HG03108 (cell line): ENCODE data around the gene MZT2A.
A peak's percentile ranks its signal among the peaks of the same experiment; 100 is the strongest.
"Not testable (repeated sequence)": the region's sequence is repeated elsewhere in the genome, so short reads cannot be mapped to it uniquely, and the experiment has no call there.

Experiments
- ATAC-seq: cut with Tn5 transposase; IDR thresholded peaks from one replicate; pipeline ENCODE4 v1.9.1; 2021; ENCODE audit warnings: moderate library complexity; ENCODE audit not compliant: unreplicated experiment

MZT2A gene, protein sequence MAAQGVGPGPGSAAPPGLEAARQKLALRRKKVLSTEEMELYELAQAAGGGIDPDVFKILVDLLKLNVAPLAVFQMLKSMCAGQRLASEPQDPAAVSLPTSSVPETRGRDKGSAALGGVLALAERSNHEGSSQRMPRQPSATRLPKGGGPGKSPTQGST

DNA sequence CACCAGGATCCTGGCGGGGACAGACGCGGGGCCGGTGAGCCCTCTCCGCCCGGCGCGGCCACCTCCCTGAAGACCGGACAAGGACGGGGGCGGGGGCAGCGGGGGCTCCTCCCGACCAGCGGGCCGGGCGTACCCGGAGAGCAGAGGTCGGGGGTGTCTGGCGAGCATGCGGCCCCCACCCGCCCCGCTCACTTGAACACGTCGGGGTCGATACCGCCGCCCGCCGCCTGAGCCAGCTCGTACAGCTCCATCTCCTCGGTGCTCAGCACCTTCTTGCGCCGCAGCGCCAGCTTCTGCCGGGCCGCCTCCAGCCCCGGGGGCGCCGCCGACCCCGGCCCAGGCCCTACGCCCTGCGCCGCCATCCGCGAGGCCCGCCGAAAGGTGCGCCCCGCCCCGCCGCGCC, at the start of gene MZT2A:
MZT2A (minus strand) TSS at position 383 of the 403 bp plus-strand sequence; CDS start at position 362, 21 bp downstream.
- peak; percentile 2 for ATAC-seq

GRCh38 chr2:131538856-131539255, 46.7 kb upstream of the MZT2A start:
- ATAC-seq = not testable (repeated sequence)

DNA sequence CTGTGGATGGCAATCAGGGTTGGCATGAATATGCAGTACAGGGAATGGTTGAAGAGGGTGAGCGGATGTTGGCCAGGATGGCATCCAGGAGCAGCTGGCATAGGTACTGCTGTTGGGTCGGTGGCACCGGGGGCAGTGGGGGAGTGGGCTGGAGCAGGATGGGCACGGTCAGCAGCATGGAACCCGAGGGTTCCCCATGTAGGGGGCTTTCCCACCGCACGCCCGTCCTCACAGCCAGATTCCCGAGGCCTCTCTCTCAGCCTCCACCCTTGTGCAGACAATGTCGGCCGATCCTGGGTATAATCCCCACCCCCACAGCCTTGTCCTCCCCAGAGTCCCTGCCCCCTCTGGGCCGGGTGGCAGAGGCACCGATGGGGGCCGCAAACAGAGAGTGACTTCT, 44.6 kb upstream of the MZT2A start:
- ATAC-seq = not testable (repeated sequence)

- ATAC-seq = not testable (repeated sequence)
Measured at GRCh38 chr2:131535951-131536826, 44.0 kb upstream of the MZT2A start.

DNA sequence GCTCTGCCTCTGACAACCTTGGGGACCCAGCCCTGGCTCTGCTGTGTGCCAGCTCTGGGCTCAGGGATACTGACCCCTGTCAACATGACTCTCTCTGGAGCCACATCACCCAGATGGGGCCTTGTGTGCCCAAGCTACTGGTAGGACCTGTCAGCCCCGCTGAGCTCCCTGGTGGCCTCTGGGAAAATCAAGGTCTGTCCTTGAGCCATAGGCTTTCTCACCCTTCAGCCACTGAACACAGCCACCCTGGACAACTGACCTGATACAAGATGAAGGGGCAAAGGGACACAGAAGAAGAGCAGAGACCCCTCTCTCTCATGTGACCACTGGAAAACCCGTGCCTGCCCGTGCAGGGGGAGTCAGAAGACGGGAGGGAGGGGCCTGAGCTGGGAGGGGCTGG, 43.3 kb upstream of the MZT2A start:
- ATAC-seq = no peak

DNA sequence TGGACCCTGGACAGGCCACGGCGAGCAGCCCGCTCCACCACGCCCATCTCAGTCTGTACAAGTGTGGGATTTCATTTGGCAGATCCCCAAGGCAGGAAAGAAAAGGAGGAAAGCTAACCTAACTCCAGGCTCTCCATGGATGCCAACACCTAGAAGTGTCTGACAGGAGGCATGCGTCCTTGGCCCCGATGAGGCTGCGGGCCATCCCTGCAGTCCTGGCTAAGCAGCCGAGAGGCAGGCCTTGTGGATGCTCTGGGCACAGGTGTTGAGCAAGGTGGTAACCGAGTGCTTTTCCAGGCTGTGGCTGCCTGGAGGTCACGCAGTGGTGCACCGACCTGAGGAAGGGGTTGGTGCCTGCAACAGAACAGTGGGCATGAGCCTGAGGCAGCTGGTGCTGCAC, 42.8 kb upstream of the MZT2A start:
- not testable (repeated sequence) for ATAC-seq

DNA sequence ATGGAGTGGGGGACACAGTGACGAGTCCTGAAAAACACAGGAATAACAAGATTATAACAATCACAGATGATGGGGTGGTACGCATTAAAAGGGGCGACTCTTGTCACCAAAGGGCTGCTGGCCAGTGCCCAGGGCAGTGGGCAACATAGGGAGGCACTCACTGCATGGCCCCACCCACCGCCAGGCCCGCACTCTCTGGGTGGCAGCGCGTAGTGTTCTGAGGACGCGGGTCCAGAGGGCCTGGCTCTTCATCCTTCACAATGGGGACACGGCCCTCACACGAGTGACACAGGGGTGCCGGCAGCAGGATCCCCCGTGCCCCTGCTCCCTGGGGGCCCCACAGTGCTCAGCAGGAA, 42.1 kb upstream of the MZT2A start:
- ATAC-seq = not testable (repeated sequence)

DNA sequence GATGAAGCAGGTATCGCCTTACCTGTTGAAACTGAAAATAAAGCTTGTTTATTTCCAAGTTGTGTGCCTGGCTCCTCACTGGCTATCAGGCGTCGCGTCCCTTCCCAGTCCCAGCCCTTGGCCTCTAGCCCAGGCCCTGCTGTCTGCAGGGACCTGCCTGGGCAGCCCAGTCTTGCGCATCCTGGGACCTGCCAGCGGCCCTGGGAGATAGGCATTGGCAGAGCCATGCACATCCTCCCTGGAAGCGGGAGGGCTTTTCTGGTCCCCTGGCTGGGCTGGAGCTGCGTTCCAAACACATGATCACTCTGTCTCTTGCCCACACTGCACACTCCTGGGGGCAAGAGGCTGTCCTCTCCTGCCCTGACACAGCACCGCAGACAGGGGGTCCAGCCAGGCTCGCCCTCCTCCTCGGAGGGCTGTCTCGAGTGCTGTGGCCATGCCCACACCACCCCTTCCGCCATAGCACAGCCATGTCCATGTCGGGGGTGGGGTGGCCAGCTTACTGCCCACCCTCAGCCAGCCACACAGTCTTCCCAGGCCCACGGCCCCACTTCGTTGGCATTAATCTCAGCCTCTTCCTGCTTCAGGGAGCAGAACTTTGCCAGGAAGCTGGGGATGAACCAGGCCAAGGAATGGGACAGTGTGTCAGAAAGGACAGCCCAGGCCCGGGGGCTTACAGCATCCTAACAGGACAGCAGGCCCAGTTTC, 41.6 kb upstream of the MZT2A start:
- not testable (repeated sequence) for ATAC-seq

DNA sequence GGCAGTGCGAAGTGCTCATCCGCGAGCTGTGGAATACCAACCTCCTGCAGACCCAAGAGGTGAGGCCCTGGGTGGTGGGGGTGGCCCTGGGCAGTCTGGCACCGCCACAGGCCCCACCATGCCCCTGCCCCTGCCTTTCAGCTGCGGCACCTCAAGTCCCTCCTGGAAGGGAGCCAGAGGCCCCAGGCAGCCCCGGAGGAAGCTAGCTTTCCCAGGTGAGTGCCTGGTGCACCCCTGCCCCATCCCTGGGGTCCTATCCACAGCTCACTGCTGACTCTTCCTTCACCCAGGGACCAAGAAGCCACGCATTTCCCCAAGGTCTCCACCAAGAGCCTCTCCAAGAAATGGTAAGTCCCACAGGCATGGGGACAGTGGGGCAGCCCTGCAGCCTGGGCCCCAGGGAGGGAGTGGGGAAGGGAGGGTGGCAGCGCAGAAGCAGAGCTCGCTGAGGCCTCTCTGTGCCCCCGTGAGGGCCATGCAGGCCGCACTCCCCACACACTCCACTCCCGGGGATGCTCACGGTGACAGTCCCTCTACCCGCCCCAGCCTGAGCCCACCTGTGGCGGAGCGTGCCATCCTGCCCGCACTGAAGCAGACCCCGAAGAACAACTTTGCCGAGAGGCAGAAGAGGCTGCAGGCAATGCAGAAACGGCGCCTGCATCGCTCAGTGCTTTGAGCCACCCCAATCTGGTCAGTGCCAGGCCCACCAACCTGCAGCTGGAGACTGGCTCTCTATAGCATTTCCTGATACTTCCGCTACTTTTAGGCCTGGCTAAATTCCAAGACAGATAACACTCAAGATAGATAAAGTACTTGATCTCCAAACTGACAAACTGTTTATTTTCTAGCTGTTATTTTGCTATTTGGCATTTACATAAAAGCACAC, 40.8 kb upstream of the MZT2A start:
- ATAC-seq = not testable (repeated sequence)

DNA sequence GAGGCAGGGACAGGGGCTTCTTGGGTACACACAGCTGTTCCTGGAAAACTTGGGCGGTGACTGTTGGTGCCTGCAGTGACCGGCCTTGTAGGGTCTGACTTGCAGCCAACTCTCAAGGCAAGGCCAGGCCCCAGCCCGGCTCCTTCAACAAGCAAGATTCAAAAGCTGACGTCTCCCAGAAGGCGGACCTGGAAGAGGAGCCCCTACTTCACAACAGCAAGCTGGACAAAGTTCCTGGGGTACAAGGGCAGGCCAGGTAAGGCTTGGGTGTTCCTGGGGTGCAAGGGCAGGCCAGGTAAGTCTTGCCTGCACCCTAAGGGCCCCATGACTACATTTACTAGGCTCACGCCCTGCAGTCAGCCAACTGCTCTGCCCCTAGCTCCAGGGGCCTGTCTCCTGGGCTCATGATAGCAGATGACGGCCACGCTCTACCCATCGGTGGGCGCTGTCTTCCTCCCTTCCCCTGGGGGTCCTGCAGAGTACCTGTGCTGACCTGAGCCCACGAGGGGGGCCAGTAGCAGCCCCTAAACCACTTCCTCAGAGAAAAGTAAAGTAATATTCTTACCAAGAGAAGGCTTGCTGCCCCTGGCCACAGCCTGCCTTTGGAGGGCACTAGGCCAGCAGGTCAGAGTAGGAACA, 39.5 kb upstream of the MZT2A start:
- ATAC-seq = not testable (repeated sequence)

- not testable (repeated sequence) for ATAC-seq
Measured at GRCh38 chr2:131530626-131531344, 38.6 kb upstream of the MZT2A start.

DNA sequence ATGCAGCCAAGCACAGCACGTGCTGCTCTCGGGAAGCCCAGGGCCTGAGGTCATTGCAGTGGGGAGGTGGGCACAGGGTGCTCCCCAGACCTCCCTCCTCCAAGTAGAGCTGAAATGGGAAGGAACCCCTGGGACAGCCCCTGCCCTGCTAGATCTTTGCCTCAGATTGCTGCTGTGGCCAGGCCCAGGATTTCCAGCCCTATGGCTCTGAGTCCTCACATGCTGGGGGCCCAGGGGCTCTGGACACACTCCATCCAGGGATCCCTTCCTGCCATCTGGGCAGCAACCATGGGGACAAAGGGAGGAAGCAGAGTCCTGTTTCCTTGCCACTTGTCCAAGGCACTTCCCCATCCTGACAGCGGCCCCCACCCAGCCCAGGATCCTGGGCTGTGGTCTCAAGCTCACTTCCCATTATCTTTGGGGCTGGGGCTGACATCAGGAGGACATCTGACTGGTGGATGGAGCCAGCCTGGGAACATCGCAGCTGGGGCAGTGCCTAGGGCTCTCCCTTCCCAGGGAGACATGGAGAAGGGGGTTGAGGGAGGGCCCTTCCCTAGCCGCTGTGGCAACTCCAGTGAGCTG, 37.8 kb upstream of the MZT2A start:
- ATAC-seq = not testable (repeated sequence)

- ATAC-seq = peak; percentile 44
Measured at GRCh38 chr2:131528981-131529863, 37.0 kb upstream of the MZT2A start.

DNA sequence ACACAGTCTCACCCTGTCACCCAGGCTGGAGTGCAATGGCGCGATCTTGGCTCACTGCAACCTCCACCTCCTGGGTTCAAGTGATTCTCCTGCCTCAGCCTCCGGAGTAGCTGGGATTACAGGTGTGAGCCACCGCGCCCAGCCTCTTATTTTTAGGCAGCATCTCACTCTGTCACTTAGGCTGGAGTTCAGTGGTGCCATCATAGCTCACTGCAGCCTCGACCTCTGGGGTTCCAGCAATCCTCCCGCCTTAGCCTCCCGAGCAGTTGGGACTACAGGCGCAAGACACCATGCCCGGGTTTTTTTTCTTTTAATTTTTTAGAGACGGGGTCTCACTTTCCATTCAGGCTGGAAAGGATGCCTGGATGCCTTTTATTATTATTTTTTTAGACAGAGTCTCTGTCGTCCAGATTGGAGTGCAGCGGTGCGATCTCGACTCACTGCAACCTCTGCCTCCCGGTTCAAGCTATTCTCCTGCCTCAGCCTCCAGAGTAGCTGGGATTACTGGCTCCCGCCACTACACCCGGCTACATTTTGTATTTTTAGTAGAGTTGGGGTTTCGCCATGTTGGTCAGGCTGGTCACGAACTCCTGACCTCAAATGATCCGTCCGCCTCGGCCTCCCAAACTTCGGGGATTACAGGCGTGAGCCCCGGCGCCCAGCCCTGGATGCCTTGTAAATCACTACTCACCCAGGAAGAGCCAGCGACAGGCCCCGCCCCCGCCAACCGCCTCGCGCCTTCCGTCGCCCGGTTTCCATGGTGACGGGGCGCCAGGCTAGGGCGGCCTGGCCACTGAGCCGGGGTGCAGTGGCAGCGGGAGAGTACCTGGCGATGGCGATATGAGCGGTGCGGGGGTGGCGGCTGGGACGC, 35.2 kb upstream of the MZT2A start, which contains the start of gene CCDC74A:
CCDC74A (plus strand) TSS at position 758 of the 871 bp plus-strand sequence; CDS start at position 841, 83 bp downstream.
- ATAC-seq = peak; percentile 92

- ATAC-seq = not testable (repeated sequence)
Measured at GRCh38 chr2:131525256-131525655, 33.1 kb upstream of the MZT2A start.

- ATAC-seq = no peak
Measured at GRCh38 chr2:131521961-131522781, 30.0 kb upstream of the MZT2A start.
